Stomach (tissue), 4 donors: ENCODE results near the gene GLP2R.

Experiments
- POLR2A ChIP-seq, 4 donors: fragments of 450-650 bp; IDR thresholded peaks; one replicate each; pipeline ENCODE4 v1.6.1; 2016; ENCODE audit warnings: antibody characterized with exemption in 4 of 4, control low read depth in 2 of 4, mild to moderate bottlenecking in 1 of 4, moderate library complexity in 1 of 4
- POLR2AphosphoS5 ChIP-seq, 3 donors: sonication (generic); formaldehyde crosslinking; IDR thresholded peaks; one replicate each; pipeline ENCODE4 v1.6.1; 2016; ENCODE audit warnings: antibody characterized with exemption in 3 of 3
- TF ChIP-seq, protein P1 (sequence below), 7 experiments: fragments of 450-650 bp in 4 of 7; fragments of 200-600 bp in 3 of 7; sonication (generic) in 3 of 7; IDR thresholded peaks; one replicate each; pipeline ENCODE4 v1.5.1; 2016 to 2019; ENCODE audit warnings: antibody characterized with exemption in 7 of 7, control low read depth in 2 of 7, mild to moderate bottlenecking in 1 of 7

DNA sequence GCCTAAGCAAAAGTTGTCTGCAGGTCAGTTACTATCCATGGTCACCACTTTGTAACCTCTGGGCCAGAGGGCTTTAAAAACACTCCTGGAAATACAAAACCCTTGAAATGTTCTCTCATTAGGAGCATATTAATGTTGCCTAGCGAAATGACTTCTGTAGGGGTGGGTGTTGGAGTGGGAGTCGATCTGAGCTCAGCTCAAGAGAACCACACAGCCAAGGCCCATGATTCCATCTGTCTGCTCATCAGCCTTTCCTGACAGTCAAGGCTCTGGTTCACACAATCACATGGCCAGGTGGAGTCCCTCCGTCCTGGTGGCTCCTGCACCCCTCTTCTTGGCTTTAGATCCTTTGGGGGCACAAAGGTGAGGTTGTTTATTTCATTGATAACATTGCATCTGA lies 52.6 kb downstream of the GLP2R start:
- TF ChIP-seq, protein P1, sequence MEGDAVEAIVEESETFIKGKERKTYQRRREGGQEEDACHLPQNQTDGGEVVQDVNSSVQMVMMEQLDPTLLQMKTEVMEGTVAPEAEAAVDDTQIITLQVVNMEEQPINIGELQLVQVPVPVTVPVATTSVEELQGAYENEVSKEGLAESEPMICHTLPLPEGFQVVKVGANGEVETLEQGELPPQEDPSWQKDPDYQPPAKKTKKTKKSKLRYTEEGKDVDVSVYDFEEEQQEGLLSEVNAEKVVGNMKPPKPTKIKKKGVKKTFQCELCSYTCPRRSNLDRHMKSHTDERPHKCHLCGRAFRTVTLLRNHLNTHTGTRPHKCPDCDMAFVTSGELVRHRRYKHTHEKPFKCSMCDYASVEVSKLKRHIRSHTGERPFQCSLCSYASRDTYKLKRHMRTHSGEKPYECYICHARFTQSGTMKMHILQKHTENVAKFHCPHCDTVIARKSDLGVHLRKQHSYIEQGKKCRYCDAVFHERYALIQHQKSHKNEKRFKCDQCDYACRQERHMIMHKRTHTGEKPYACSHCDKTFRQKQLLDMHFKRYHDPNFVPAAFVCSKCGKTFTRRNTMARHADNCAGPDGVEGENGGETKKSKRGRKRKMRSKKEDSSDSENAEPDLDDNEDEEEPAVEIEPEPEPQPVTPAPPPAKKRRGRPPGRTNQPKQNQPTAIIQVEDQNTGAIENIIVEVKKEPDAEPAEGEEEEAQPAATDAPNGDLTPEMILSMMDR (IDR thresholded peaks at IDR 0.05) = no peak
- TF ChIP-seq POLR2A (IDR thresholded peaks at IDR 0.05) = no peak
- no peak for TF ChIP-seq POLR2AphosphoS5 (IDR thresholded peaks at IDR 0.05)
